CD4-positive, CD25-positive, alpha-beta regulatory T cell (primary cell): ENCODE results near the gene LHB. TPM values are rescaled to one million over a fixed set of nuclear protein-coding genes. Genes with fewer than 3 reads are reported as not detected.

Experiments used
- ATAC-seq, 2 donors: fragments of 150-1000 bp; cut with Tn5 transposase; one replicate each; pipeline ENCODE4 v1.10.0; 2021; ENCODE audit warnings: low read depth in 2 of 2, moderate number of reproducible peaks in 2 of 2, moderate library complexity in 1 of 2
- DNase-seq, 3 donors: peaks; one replicate each; pipeline versions ENCODE4 v3.0.0 to v3.0.0-alpha.2; 2012 to 2022; ENCODE audit warnings: mixed read lengths in 1 of 3
- H3K27ac ChIP-seq: one replicate; pipeline ENCODE4 v1.7.0; 2013; ENCODE audit warnings: mild to moderate bottlenecking, low read length; ENCODE audit not compliant: insufficient read depth, poor library complexity, severe bottlenecking
- H3K27me3 ChIP-seq: one replicate; pipeline ENCODE4 v1.7.0; 2013; ENCODE audit warnings: low read length; ENCODE audit not compliant: control insufficient read depth, insufficient read depth
- H3K36me3 ChIP-seq: one replicate; pipeline ENCODE4 v1.7.0; 2013; ENCODE audit warnings: mild to moderate bottlenecking, low read length, moderate library complexity; ENCODE audit not compliant: control insufficient read depth, insufficient read depth
- H3K4me1 ChIP-seq: 2 replicates; pipeline ENCODE4 v1.7.0; 2013; ENCODE audit warnings: mild to moderate bottlenecking, low read length; ENCODE audit not compliant: insufficient read depth, control insufficient read depth, poor library complexity, severe bottlenecking
- H3K4me3 ChIP-seq: one replicate; pipeline ENCODE4 v1.7.0; 2013; ENCODE audit warnings: low read depth, mild to moderate bottlenecking, low read length, moderate library complexity
- H3K9me3 ChIP-seq, 2 experiments: 1 replicate in 1 of 2; 2 replicates in 1 of 2; pipeline ENCODE4 v1.7.0; 2013; ENCODE audit warnings: low read length in 2 of 2, mild to moderate bottlenecking in 1 of 2, moderate library complexity in 1 of 2; ENCODE audit not compliant: control insufficient read depth in 2 of 2
- H3K27ac Mint-ChIP-seq, 3 donors: one replicate each; pipeline ENCODE4 v1.8.0; 2020 to 2022; ENCODE audit warnings: mild to moderate bottlenecking in 3 of 3, mixed read lengths in 3 of 3, moderate library complexity in 2 of 3
- H3K27me3 Mint-ChIP-seq: one replicate; pipeline ENCODE4 v1.8.0; 2022; ENCODE audit warnings: mild to moderate bottlenecking, mixed read lengths
- H3K36me3 Mint-ChIP-seq: one replicate; pipeline ENCODE4 v1.8.0; 2020; ENCODE audit warnings: mixed read lengths
- H3K4me1 Mint-ChIP-seq, 4 donors: one replicate each; pipeline ENCODE4 v1.8.0; 2020 to 2022; ENCODE audit warnings: mixed read lengths in 4 of 4, mild to moderate bottlenecking in 1 of 4
- H3K4me3 Mint-ChIP-seq, 4 donors: one replicate each; pipeline ENCODE4 v1.8.0; 2020 to 2022; ENCODE audit warnings: mild to moderate bottlenecking in 4 of 4, mixed read lengths in 4 of 4, moderate library complexity in 3 of 4
- H3K9me3 Mint-ChIP-seq, 7 donors: one replicate each; pipeline ENCODE4 v1.8.0; 2020 to 2022; ENCODE audit warnings: mixed read lengths in 7 of 7, mild to moderate bottlenecking in 3 of 7, moderate library complexity in 2 of 7
- polyA plus RNA-seq, 4 donors: library from polyadenylated mRNA; unstranded; fragments of 300-500 nt; fragmentation: Illumina TruSeq; gene quantifications; one replicate each; pipeline ENCODE4 v1.2.3, GENCODE V29; 2021
- total RNA-seq: library from RNA; stranded (reverse); gene quantifications from one replicate; pipeline ENCODE4 v1.2.3, GENCODE V29; 2022

Gene LHB
- total and polyA plus RNA-seq, 5 donors from 2014 or later, result not detected

DNA sequence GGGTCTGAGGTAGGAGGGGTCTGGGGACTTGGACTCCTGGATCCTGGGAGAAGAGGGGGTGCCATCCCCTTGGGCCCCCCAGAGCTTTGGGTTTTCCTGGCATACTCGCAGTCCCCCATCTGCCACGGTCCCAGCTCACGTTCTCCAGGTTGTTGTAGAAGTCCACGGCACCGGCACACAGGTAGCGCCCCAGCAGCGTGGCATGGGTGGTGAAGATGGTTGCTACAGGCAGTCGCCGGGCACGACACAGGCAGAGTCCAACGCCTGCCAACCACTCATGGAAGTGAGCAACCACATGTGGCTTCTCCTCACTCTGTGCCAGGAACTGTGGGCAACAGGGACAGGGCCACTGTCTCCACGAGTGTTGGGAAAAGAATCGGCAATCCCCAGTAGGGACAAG, 31.2 kb downstream of the LHB start:
- H3K27ac Mint-ChIP-seq, result no peak overlapping the region

DNA sequence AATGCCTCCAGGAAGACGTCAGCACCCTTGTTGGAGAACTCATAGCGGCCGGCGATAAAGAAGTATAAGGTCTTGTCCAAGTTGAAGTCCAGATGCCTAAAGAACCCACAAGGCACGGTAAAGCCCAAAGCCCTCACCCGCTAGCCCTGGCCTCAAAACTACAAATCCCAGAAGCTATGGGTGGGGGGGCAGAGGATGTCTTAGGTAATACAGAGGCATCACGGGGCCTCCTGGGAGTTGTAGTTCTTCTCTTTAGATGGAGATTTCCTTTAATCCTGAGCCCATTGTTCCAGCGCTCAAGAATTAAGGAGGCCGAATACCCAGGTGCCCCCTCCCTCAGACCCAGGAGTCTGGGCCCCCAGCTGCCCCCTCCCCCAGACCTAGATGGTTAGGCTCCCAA, 34.6 kb downstream of the LHB start:
- no peaks in the 10 kb centered on the region for H3K9me3 ChIP-seq
- peaks cover 13% of the 10 kb centered on the region for H3K36me3 ChIP-seq
- H3K27ac ChIP-seq, result no peak overlapping the region
- H3K27me3 ChIP-seq, result no peaks in the 10 kb centered on the region
- peaks cover 25% of the 10 kb centered on the region for H3K36me3 Mint-ChIP-seq
- H3K27me3 Mint-ChIP-seq, result no peaks in the 10 kb centered on the region
- no peak for DNase-seq
- H3K4me1 ChIP-seq, result no peaks in the 10 kb centered on the region
- no peak overlapping the region for H3K4me3 ChIP-seq
- H3K4me3 Mint-ChIP-seq, result peak overlapping the region in 1 of 4 donors; percentile 47
- no peak overlapping the region for H3K27ac Mint-ChIP-seq
- no peaks in the 10 kb centered on the region for H3K9me3 Mint-ChIP-seq
- peaks cover 0 to under 1% (median 0%) of the 10 kb centered on the region in 4 donors for H3K4me1 Mint-ChIP-seq
- no peak for ATAC-seq

More for the DNA sequence above, 31.2 kb downstream of the LHB start:
- no peaks in the 10 kb centered on the region for H3K9me3 Mint-ChIP-seq
- H3K27me3 Mint-ChIP-seq, result no peaks in the 10 kb centered on the region
- no peak for DNase-seq
- no peaks in the 10 kb centered on the region for H3K27me3 ChIP-seq
- H3K4me1 Mint-ChIP-seq, result peaks cover 0 to 14% (median 5%) of the 10 kb centered on the region in 4 donors
- peaks cover 34% of the 10 kb centered on the region for H3K36me3 Mint-ChIP-seq
- no peak overlapping the region for H3K4me3 ChIP-seq
- ATAC-seq, result no peak
- no peaks in the 10 kb centered on the region for H3K9me3 ChIP-seq
- H3K4me3 Mint-ChIP-seq, result no peak overlapping the region
- H3K4me1 ChIP-seq, result no peaks in the 10 kb centered on the region
- no peak overlapping the region for H3K27ac ChIP-seq
- H3K36me3 ChIP-seq, result peaks cover 12% of the 10 kb centered on the region

DNA sequence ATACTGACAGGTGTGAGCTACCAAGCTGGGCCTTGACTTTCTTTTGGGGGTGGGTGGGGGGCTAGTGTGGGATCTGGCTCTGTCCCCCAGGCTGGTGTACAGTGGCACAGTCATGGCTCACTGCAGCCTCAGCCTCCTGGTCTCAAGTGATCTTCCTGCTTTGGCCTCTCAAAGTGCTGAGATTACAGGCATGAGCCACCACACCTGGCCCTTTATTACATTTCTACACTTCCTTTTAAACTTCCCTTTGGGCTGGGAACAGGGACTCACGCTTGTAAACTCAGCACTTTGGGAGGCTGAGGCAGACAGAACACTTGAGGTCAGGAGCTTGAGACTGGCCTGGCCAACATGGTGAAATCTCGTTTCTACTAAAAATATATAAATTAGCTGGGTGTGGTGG, 39.8 kb downstream of the LHB start:
- no peaks in the 10 kb centered on the region for H3K9me3 ChIP-seq
- ATAC-seq (no peak), DNase-seq (no peak)
- H3K4me1 ChIP-seq, result no peaks in the 10 kb centered on the region
- H3K36me3 ChIP-seq, result peaks cover 20% of the 10 kb centered on the region
- H3K4me3 Mint-ChIP-seq, result no peak overlapping the region
- H3K4me1 Mint-ChIP-seq, result peaks cover 0 to 6% (median 1%) of the 10 kb centered on the region in 4 donors
- H3K27ac ChIP-seq, result no peak overlapping the region
- H3K36me3 Mint-ChIP-seq, result peaks cover 26% of the 10 kb centered on the region
- H3K27me3 Mint-ChIP-seq, result no peaks in the 10 kb centered on the region
- H3K27me3 ChIP-seq, result no peaks in the 10 kb centered on the region
- H3K9me3 Mint-ChIP-seq, result no peaks in the 10 kb centered on the region
- no peak overlapping the region for H3K27ac Mint-ChIP-seq
- no peak overlapping the region for H3K4me3 ChIP-seq

DNA sequence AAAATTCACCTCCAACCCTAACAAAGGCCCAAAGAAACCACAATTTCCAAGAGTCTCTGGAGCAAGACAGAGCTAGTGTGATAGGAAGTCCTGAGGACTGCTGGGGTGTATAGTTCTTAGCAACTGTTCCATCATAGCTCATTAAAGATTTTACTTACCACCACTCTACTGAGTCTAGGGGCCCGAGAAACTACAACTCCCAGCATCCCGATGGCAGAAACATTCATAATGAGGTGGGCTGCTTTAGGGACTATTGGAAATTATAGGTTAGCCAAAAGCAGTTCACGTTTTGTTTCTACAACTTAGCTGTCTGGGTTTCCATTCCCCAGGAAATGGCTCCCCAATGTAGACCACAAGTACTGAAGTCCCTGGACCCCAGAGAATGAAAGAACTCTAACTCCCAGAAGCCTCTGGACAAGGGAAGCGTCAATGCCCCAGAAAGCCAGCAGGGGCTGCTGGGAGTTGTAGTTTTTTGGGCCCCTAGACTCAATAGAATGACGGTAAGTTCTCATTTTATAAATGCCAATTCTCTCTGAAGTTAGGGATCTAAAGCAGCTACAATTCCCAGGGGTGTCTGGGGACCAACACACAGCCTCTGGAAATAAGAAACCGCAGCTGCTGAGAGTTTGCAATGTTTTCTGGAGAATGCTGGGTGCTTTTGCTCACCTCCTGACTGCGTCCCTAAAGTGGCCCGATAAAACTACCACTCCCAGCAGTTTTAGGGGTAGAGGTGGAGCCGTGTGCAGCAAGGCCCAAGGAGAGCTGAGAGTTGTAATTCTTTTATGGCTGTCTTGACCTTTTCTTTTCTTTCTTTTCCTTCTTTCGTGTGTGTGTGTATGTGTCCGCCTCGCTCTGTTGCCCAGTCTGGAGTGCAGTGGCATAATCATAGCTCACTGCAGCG, 40.7 kb downstream of the LHB start:
- Histone ChIP-seq H3K27me3 (no peaks in the 10 kb centered on the region), H3K4me1 (no peaks in the 10 kb centered on the region), H3K9me3 (no peaks in the 10 kb centered on the region), H3K4me3 (no peak overlapping the region), H3K27ac (no peak overlapping the region), H3K36me3 (peaks cover 20% of the 10 kb centered on the region)
- no peak overlapping the region for H3K27ac Mint-ChIP-seq
- H3K36me3 Mint-ChIP-seq, result peaks cover 19% of the 10 kb centered on the region
- peaks cover 0 to 6% (median 1%) of the 10 kb centered on the region in 4 donors for H3K4me1 Mint-ChIP-seq
- peak; percentile 50 to 51 for ATAC-seq
- peak in 2 of 3 donors; percentile 58 to 62 for DNase-seq
- H3K27me3 Mint-ChIP-seq, result no peaks in the 10 kb centered on the region
- H3K4me3 Mint-ChIP-seq, result no peak overlapping the region
- H3K9me3 Mint-ChIP-seq, result no peaks in the 10 kb centered on the region

DNA sequence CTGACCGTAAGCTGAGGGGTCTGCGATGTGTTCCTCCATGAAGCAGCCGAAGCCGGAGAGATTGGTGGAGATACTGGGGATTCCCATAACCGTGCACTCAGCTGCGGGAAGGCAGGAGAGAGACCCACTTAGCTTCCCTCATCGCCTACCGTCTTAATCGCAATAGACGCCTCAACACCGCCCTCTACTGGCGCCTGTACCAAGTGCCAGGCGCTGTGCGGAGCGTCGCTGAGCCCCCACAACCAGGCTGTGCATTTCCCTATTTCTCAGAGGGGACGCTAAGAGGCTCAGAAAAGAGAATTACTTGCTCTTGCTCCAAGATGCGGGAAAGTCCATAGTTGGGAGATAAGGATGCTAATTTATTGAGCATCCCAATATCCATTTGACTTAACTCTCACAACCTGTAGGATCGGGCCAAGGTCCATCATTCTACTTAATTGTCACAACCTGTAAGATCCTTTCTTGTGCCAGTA, 45.9 kb downstream of the LHB start:
- H3K36me3 Mint-ChIP-seq, result peaks cover 19% of the 10 kb centered on the region
- no peaks in the 10 kb centered on the region for H3K9me3 Mint-ChIP-seq
- Histone ChIP-seq H3K9me3 (no peaks in the 10 kb centered on the region), H3K36me3 (peaks cover 45% of the 10 kb centered on the region), H3K4me3 (no peak overlapping the region), H3K4me1 (peaks cover 15% of the 10 kb centered on the region), H3K27me3 (no peaks in the 10 kb centered on the region), H3K27ac (no peak overlapping the region)
- peak overlapping the region in 2 of 4 donors; percentile 20 to 83 for H3K4me3 Mint-ChIP-seq
- peaks cover 0 to 23% (median 9%) of the 10 kb centered on the region in 4 donors for H3K4me1 Mint-ChIP-seq
- H3K27me3 Mint-ChIP-seq, result no peaks in the 10 kb centered on the region
- peak; percentile 65 to 82 (median 70) for DNase-seq
- peak overlapping the region in 2 of 3 donors; percentile 31 to 32 for H3K27ac Mint-ChIP-seq
- peak; percentile 75 to 80 for ATAC-seq

DNA sequence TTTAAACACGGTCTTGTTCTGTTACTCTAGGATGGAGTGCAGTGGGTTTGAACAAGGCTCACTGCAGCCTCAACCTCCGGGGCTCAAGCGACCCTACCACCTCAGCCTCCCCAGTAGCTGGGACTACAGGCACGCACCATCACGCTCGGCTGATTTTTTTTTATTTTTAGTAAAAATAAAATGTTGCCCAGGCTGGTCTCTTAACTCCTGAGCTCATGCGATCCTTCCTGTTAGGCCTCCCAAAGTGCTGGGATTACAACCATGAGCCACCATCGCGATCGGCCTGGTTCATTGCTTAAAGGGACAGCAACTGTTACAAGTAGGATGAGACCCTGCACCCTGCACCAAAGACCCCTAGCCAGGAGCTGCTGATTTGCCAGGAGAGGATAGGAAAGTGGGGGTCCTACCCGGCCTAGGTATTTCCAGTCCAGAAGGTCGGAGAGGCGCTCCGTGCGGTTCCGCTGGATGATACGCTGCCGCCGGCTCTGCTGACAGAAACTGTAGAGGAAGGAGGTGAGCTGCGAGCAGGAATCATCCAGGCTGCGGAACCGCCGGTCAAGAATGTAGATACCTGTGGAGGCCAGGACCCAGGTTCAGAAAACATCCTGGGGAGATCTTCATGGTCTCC, 46.6 kb downstream of the LHB start:
- DNase-seq (no peak), ATAC-seq (no peak)
- Histone ChIP-seq H3K36me3 (peaks cover 45% of the 10 kb centered on the region), H3K4me1 (peaks cover 22% of the 10 kb centered on the region), H3K9me3 (no peaks in the 10 kb centered on the region), H3K4me3 (no peak overlapping the region), H3K27ac (no peak overlapping the region), H3K27me3 (no peaks in the 10 kb centered on the region)
- Mint-ChIP-seq H3K36me3 (peaks cover 21% of the 10 kb centered on the region), H3K9me3 (no peaks in the 10 kb centered on the region), H3K4me3 (peak overlapping the region in 2 of 4 donors; percentile 21 to 60), H3K27ac (no peak overlapping the region), H3K27me3 (peaks cover 6% of the 10 kb centered on the region), H3K4me1 (peaks cover 0 to 30% (median 12%) of the 10 kb centered on the region in 4 donors)

DNA sequence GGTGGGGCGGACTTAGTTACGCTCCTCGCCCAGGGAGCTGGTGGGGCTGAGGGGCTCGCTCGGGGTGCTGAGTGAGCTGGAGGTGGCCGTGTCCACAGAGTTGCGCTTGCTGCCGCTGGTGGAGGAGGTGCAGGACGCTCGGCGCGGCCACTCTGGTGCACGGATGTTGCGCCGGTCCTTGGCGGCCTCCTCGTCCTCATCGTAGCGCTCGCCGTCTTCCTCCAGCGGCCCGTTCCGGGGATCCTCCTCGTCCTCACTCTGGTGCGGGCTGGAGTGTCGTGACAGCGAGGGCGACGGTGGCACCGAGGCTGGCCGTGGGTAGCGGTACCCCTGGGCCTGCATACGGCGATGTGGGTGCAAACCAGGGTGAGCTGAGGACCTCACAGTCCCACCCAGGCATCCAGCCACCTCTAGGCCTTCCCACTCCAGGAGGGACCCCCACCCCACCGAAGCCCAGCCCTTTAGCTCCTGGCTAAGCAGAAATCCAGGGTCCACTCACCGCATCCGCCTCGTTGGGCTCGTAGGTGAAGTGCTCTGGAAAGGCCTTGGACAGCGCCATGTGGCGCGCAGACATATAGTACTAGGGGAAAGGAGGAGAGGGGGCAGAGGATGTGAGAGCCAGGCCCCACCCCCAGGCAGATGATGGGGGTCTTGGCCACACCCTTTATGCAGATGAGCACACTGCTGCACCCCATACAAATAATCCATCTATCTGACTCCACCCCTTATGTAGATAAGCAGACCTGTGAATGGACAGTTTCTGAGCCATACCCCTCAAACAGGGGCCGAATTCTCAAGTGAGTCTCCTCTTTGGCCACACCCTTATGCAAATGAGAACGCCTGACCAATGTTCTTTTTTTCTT, 47.4 kb downstream of the LHB start:
- ATAC-seq (no peak), DNase-seq (no peak)
- H3K27me3 ChIP-seq, result no peaks in the 10 kb centered on the region
- Mint-ChIP-seq H3K27ac (no peak overlapping the region), H3K4me1 (peaks cover 0 to 37% (median 17%) of the 10 kb centered on the region in 4 donors), H3K27me3 (peaks cover 7% of the 10 kb centered on the region), H3K36me3 (peaks cover 21% of the 10 kb centered on the region), H3K4me3 (peak overlapping the region in 2 of 4 donors; percentile 43 to 60), H3K9me3 (no peaks in the 10 kb centered on the region)
- H3K4me1 ChIP-seq, result peaks cover 29% of the 10 kb centered on the region
- H3K9me3 ChIP-seq, result no peaks in the 10 kb centered on the region
- H3K27ac ChIP-seq, result no peak overlapping the region
- H3K36me3 ChIP-seq, result peaks cover 45% of the 10 kb centered on the region
- no peak overlapping the region for H3K4me3 ChIP-seq
